Activated CD4-positive, alpha-beta T cell treated with anti-CD3 and anti-CD28 coated beads, Interleukin-2, Interleukin-4, amounts not matched to agents 100 ng/mL and 50 ng/mL, durations not matched to agents 16 hours and 8 hours (primary cell): Measurements from ENCODE around the gene CAPZB.
"Not testable (repeated sequence)": the region's sequence is repeated elsewhere in the genome, so short reads cannot be mapped to it uniquely, and the experiment has no call there.

Experiments
- DNase-seq: peaks from one replicate; pipeline ENCODE4 v3.0.0-alpha.2; 2020; ENCODE audit warnings: low spot score

Gene CAPZB

GRCh38 chr1:19310061-19310460 lies 175.3 kb downstream of the CAPZB start:
- DNase-seq = no peak

GRCh38 chr1:19309123-19309813 lies 176.1 kb downstream of the CAPZB start:
- no peak for DNase-seq

DNA sequence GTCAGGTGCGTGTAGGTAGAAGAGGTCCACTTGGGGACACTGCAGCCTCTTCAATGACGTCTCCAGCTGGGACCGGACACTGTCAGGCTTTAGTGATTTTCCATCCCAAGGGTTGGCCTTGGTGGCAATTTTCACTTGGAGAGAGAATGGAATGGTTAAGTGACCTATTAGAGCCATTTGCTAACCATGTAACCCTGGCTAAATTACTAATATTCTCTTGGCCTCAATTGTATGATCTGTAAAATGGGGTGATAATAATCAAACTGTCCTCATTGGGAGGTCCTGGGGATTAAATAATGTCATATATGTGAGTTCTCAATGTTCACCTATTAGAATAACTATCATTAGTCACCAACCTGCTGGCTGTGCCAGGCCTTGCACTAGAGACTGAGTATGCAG lies 176.8 kb downstream of the CAPZB start:
- DNase-seq = no peak

GRCh38 chr1:19307794-19308508 lies 177.4 kb downstream of the CAPZB start:
- DNase-seq = no peak

- DNase-seq = no peak
These were observed 178.4 kb downstream of the CAPZB start for GRCh38 chr1:19306941-19307340.

- DNase-seq = no peak
These were observed 179.5 kb downstream of the CAPZB start for GRCh38 chr1:19305880-19306279.

GRCh38 chr1:19304081-19304480 lies 181.3 kb downstream of the CAPZB start:
- DNase-seq = not testable (repeated sequence)

GRCh38 chr1:19300211-19300610 lies 185.1 kb downstream of the CAPZB start:
- no peak for DNase-seq

GRCh38 chr1:19294638-19295037 lies 190.7 kb downstream of the CAPZB start:
- no peak for DNase-seq

- no peak for DNase-seq
These were observed 196.1 kb downstream of the CAPZB start for GRCh38 chr1:19289244-19289643.
